HEK293 (cell line): ENCODE measurements around the gene ANKRD37.

ENCODE experiments used
- ZNF416 ChIP-seq: fragments of 450-650 bp; formaldehyde crosslinking; IDR thresholded peaks from 2 replicates; pipeline ENCODE4 v1.5.1; 2016; ENCODE audit warnings: missing biosample characterization, missing genetic modification characterization
- TF ChIP-seq, protein P1 (sequence below): fragments of 450-650 bp; formaldehyde crosslinking; IDR thresholded peaks from 2 replicates; pipeline ENCODE4 v1.5.1; 2016; ENCODE audit warnings: missing biosample characterization, missing genetic modification characterization

- TF ChIP-seq, protein P1, sequence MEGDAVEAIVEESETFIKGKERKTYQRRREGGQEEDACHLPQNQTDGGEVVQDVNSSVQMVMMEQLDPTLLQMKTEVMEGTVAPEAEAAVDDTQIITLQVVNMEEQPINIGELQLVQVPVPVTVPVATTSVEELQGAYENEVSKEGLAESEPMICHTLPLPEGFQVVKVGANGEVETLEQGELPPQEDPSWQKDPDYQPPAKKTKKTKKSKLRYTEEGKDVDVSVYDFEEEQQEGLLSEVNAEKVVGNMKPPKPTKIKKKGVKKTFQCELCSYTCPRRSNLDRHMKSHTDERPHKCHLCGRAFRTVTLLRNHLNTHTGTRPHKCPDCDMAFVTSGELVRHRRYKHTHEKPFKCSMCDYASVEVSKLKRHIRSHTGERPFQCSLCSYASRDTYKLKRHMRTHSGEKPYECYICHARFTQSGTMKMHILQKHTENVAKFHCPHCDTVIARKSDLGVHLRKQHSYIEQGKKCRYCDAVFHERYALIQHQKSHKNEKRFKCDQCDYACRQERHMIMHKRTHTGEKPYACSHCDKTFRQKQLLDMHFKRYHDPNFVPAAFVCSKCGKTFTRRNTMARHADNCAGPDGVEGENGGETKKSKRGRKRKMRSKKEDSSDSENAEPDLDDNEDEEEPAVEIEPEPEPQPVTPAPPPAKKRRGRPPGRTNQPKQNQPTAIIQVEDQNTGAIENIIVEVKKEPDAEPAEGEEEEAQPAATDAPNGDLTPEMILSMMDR, result no peak
- no peak for TF ChIP-seq ZNF416
Measured at GRCh38 chr4:185424905-185425646, 28.4 kb downstream of the ANKRD37 start.
